Esophagus squamous epithelium (tissue), 4 donors: ENCODE data around the gene GRIK3.

Source experiments
- POLR2A ChIP-seq, 4 donors: fragments of 450-650 bp; IDR thresholded peaks; one replicate each; pipeline ENCODE4 v1.6.1; 2017; ENCODE audit warnings: antibody characterized with exemption in 4 of 4, mild to moderate bottlenecking in 4 of 4, moderate library complexity in 3 of 4
- TF ChIP-seq, protein P1 (sequence below), 6 experiments: fragments of 450-650 bp in 4 of 6; fragments of 200-600 bp in 2 of 6; sonication (generic) in 2 of 6; IDR thresholded peaks; one replicate each; pipeline ENCODE4 v1.5.1; 2016 to 2019; ENCODE audit warnings: antibody characterized with exemption in 6 of 6, mild to moderate bottlenecking in 4 of 6, moderate library complexity in 4 of 6

DNA sequence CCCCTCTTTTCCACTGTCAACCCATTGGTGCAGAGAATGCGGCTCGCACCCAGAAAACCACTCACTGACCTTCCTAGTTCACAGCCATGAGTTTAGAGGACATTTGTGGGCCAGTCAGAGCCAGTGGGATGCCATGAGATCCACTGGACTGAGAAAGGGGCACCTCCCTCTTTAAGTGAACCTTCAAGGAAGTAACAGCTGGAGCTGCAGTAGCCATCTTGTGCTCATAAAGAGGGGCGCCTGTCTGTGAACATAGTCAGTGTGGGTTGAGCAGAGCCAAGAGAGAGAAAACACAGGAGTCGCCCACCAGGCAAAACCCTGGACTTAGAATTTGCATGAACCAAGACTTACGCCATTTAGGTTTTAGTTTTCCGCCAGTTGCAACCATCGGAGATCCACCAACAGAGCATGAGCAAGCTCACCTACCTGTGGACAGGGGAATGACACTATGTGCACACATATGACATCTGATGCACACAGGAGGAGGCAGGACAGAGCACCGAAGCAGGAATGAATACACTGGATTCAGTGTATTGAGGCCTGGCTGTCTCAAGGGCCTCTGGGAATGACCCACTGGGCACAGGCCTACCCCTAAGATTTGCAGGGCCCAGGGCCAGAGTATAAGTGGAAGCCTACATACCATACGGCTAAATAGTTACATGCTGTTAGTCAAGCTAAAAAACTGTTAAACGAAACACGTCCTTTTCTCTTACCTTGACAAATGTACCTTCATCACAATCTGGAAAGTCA lies 151.6 kb downstream of the GRIK3 start:
- TF ChIP-seq, protein P1, sequence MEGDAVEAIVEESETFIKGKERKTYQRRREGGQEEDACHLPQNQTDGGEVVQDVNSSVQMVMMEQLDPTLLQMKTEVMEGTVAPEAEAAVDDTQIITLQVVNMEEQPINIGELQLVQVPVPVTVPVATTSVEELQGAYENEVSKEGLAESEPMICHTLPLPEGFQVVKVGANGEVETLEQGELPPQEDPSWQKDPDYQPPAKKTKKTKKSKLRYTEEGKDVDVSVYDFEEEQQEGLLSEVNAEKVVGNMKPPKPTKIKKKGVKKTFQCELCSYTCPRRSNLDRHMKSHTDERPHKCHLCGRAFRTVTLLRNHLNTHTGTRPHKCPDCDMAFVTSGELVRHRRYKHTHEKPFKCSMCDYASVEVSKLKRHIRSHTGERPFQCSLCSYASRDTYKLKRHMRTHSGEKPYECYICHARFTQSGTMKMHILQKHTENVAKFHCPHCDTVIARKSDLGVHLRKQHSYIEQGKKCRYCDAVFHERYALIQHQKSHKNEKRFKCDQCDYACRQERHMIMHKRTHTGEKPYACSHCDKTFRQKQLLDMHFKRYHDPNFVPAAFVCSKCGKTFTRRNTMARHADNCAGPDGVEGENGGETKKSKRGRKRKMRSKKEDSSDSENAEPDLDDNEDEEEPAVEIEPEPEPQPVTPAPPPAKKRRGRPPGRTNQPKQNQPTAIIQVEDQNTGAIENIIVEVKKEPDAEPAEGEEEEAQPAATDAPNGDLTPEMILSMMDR (IDR thresholded peaks at IDR 0.05), result no peak
- no peak for TF ChIP-seq POLR2A (IDR thresholded peaks at IDR 0.05)
